Peyer's patch (tissue), 4 donors: ENCODE data around the gene CXCL5.

Experiments used
- POLR2A ChIP-seq, 2 donors: fragments of 450-650 bp; IDR thresholded peaks; one replicate each; pipeline ENCODE4 v1.5.1; 2017; ENCODE audit warnings: antibody characterized with exemption in 2 of 2, mild to moderate bottlenecking in 2 of 2, moderate library complexity in 2 of 2
- TF ChIP-seq, protein P1 (sequence below), 6 experiments: fragments of 450-650 bp in 4 of 6; fragments of 200-600 bp in 2 of 6; sonication (generic) in 1 of 6; IDR thresholded peaks; one replicate each; pipeline ENCODE4 v1.5.1; 2017 to 2019; ENCODE audit warnings: antibody characterized with exemption in 6 of 6, mild to moderate bottlenecking in 3 of 6, moderate library complexity in 1 of 6

DNA sequence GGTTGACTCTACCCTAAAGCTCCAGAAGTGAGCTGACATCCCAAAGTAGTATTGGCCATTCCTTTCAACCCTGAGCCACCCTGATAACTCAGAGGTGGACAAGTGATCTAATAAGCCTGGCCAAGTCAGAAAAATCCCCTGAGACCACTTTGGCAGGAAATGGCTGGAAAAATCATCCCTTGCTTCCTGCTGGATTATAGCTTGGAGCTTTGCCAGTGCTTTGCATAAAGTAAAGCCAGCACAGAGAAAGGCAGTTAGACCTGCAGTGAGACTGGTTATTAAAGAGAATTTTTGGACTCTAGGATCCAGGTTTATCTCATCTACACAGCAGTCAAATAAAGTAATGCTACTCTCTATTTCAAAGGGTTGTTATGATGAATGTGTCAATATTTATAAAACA lies 33.6 kb upstream of the CXCL5 start:
- TF ChIP-seq POLR2A (IDR thresholded peaks at IDR 0.05): no peak
- TF ChIP-seq, protein P1, sequence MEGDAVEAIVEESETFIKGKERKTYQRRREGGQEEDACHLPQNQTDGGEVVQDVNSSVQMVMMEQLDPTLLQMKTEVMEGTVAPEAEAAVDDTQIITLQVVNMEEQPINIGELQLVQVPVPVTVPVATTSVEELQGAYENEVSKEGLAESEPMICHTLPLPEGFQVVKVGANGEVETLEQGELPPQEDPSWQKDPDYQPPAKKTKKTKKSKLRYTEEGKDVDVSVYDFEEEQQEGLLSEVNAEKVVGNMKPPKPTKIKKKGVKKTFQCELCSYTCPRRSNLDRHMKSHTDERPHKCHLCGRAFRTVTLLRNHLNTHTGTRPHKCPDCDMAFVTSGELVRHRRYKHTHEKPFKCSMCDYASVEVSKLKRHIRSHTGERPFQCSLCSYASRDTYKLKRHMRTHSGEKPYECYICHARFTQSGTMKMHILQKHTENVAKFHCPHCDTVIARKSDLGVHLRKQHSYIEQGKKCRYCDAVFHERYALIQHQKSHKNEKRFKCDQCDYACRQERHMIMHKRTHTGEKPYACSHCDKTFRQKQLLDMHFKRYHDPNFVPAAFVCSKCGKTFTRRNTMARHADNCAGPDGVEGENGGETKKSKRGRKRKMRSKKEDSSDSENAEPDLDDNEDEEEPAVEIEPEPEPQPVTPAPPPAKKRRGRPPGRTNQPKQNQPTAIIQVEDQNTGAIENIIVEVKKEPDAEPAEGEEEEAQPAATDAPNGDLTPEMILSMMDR (IDR thresholded peaks at IDR 0.05): no peak
